Midbrain (tissue), 1 donor: ENCODE results near the gene AP1M1.
"Not testable (repeated sequence)": the region's sequence is repeated elsewhere in the genome, so short reads cannot be mapped to it uniquely, and the experiment has no call there.

Experiments
- DNase-seq: peaks from one replicate; lab custom pipeline; 2025; lab: John Stamatoyannopoulos, UW

Gene AP1M1

DNA sequence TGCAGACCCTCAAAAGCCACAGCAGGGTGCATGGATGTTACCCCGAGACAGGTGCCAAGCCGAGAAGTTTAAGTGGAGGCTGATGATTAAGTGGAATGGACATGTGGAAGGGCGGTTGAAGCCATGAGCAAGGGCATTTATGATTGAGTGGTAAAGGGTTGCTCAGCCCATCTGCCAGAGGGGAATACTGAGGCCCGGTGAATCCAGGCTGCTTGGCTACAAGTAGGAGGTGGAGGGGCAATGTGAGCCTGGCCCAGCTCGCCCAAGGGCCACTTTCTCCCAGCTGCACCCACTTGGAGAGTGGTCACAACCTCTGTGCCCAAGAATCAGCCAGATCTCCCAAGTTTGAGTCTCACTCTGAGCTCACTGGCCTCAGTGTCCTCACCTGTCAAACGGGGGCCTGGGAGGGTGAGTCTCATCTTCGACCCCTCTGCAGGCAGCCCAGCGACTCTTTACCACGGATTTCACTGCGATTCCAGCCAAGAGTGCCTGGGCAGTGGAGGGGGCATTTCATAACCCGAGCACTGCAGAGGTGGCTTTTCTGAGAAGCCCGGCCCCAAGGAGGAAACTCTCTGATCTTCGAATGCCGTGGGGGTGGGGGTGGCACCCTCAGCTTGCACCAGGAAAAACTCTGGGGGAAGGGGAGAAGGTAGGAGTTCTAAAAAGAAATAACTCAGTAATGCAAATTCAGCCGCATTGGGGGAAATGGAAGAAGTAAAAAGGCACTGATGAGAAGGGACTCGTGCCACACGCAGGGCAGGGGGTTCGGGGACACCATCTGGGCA is 64.1 kb downstream of the AP1M1 start:
- no peak for DNase-seq

DNA sequence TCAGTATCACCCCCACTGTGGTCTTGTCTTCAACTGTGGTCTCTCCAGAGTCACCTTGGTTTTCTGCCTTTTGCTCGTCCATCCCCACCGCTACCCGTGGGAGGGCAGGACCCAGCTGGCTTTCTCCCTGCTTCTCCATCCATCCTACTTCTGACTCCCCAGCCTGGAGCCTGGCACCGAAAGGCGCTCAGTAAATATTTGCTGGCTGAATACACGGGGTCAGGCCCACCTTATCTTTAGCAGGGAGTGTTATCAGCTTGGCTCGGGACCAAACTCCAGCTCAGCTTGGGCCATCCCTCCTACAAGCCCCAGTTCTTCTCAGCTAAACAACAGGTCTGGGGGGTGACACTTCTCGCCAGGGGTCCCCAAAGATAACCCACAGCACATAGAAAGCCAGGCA is 64.9 kb downstream of the AP1M1 start:
- DNase-seq: no peak

- no peak for DNase-seq
Measured at GRCh38 chr19:16263141-16263761, 65.5 kb downstream of the AP1M1 start.

DNA sequence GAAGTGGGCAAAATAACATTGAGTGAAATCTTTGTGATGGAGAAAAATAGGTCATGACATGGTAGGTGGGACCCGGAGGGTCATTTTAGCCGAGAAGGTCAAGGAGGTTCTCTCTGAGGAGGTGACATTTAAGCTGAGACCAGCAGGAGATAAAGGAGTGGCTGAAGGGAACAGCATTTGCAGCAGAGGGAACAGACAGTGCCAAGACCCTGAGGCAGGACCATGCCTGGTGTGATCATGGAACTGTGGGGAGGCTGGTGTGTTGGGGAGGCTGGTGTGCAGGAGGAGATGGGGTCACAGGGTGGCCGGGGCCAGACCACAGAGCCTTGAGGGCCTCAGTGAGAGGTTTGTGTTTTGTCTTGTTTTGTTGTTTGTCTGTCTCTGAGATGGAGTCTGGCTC is 67.5 kb downstream of the AP1M1 start:
- no peak for DNase-seq

DNA sequence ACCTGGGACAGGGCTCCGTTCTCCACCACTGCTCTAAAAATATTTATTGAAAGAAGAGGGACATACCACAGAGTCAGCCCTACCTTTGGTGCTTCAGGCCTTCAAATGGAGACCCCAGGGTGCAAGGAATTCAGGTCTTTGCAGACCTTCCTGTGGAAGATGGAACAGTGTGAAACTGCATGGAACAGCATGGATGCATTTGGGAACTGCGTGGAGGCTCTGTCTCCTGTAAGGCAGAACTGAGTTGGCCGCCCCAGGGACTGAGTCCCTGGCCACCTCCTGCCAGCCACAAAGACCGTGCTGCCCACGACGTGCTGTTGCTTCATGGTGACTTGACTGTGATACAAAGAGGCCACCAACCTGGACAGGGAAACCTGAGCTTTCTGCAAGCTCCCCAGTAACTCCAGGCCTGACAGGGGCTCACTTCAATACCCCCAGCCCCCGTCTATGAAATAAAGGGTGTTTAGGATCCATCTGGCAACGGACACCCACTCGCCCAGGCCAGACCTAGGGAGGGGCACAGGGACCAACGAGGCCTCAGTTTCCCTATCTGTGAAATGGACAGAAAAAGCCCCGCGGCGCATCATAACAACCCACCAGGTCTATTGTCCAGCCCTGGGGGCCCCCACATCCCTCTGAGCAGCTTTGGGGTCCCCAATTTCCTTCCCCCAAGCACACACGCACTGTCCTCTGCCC is 68.3 kb downstream of the AP1M1 start:
- no peak for DNase-seq

GRCh38 chr19:16266586-16266942 is 68.9 kb downstream of the AP1M1 start:
- no peak for DNase-seq

- DNase-seq: no peak
Measured at GRCh38 chr19:16268676-16269319, 71.1 kb downstream of the AP1M1 start.

- peak; percentile 32 for DNase-seq
Measured at GRCh38 chr19:16272945-16273344, 75.2 kb downstream of the AP1M1 start.

DNA sequence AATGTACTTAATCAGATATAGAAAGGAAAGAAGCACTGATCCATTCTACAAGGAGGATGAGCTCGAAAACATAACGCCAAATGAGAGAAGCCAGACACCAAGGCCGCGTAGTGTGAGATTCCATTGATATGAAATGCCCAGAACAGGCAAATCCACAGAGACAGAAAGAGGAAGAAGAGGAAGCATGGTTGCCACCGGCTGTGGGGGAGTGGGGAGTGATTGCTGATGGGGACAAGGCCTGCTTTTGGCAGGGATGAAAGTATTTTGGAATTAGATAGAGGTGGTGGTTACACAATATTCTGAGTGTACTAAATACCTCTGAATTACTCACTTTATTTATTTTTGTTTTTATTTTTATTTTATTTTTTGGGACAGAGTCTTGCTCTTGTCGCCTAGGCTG is 76.7 kb downstream of the AP1M1 start:
- no peak for DNase-seq

GRCh38 chr19:16280306-16280705 is 82.6 kb downstream of the AP1M1 start:
- no peak for DNase-seq

GRCh38 chr19:16281743-16282142 is 84.0 kb downstream of the AP1M1 start:
- no peak for DNase-seq

DNA sequence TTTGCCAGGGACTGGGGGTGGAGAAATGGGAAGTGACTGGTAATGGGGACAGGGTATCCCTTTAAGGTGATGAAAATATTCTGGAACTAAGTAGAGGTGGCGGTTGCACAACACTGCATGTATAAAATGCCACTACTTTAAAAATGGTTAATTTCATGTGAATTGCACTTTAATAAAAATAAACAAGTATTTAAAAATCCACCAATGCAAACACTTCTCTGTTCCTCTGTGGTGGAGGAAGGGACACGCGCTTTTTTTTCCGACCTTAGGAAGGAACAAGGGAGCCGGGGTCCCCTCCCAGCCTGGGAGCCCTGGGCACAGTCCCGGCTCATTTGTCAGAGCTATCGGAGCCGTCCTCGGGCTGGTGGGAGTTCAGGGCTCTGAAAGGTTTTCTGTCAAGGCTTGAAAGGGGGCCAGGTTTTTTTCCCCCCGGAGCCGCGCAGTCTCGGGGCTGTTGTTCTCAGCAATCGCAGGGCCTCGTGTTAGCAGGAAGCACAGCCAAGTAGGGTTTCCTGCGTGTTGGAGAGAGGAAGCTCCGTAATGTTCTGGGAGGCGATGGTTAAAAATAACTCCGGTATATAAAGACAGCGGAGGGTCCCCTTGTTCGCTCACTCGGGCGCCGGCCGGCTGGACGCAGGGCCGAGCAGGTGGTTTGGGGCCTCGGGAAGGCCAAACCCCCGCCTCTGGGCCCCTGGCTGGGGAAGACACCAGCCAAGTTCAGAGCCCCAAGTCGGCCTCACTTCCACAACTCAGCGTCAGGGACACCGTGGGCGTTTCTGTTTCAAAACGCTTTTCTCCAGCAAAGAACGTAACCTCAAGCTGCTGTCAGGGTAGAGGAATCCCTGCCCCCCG is 85.7 kb downstream of the AP1M1 start:
- peak; percentile 76 for DNase-seq

DNA sequence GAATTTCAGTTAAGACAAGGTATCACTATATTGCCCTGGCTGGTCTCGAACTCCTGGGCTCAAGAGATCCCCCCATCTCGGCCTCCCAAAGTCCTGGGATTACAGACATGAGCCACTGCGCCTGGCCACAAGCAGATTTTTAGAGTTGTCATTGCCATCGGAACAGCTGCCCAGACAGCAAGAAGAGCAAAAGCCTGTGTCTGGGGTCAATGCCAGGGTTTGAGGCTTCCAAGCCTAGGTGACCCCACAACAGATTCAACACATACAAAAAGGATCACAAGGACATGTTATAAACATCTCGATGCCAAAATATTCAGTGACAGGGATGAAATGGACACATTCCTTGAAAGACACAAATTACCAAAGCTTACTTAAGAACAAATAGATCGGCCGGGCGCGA is 86.8 kb downstream of the AP1M1 start:
- no peak for DNase-seq

DNA sequence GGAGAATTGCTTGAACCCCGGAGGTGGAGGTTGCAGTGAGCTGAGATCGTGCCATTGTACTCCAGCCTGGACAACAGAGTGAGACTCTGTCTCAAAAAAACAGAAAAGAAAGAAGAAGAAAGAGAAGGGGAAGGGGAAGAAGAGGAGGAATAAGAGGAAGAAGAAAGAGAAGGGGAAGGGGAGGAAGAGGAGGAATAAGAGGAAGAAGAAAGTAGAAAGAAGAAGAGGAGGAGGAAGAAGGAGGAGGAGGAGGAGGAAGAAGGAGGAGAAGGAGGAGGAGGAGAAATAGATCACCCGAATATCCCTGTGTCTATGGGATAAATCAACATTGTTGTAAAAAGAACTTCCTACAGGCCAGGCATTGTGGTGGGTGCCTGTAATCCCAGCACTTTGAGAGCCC is 87.4 kb downstream of the AP1M1 start:
- DNase-seq: not testable (repeated sequence)

DNA sequence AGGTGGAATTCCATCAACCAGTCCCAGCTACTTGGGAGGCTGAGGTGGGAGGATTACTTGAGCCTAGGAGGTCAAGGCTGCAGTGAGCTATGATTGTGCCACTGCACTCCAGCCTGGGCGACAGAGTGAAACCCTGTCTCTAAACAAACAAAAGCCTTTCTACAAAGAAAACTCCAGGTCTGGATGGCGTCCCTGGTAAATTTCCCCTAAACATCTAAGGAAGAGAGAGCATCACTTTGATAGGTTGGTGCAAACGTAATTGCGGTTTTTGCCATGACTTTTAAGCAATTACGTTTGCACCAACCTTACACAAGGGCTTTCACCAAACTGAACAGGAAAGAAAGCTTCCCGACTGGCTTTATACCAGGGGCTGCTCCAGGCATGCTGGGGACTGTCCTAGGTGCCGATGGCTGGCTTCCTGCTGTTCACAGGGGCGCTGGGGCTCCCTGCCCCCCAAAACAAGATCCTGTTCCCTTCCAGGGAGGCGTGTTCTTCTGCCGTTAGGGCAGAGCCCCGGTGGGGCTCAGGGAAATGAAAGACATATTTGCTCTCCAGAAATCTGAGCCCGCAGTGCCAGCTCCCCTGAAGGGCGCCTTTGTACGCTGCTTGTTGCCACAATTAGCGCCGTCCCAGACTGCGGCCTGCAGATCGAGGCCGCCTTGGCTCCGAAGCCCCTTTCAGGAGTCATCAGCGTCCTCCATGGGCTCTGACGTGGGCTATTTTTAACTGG is 88.2 kb downstream of the AP1M1 start:
- peak; percentile 9 for DNase-seq

- DNase-seq: no peak
Measured at GRCh38 chr19:16288544-16288943, 90.8 kb downstream of the AP1M1 start.

- DNase-seq: no peak
Measured at GRCh38 chr19:16289594-16289993, 91.9 kb downstream of the AP1M1 start.

DNA sequence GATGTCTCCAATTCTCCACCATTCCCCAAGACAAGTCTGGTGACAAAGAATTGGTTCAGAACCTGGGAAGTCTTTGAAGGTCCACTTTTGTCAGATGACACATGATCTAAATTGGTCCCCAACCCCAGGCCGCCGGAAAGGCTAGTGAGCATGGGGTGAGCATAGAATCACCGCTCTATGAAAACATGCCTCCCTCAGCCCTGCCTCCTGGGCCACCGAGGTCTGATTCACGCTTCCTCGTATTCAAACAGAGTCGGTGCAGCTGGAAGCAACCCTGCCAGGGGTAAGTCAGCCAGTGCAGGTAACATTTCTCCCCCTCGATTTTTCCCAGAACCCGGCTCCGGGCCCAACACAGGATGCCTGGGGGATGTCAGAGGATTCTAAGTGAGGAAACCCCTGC is 93.0 kb downstream of the AP1M1 start:
- no peak for DNase-seq

GRCh38 chr19:16293118-16294091 is 95.7 kb downstream of the AP1M1 start:
- no peak for DNase-seq

DNA sequence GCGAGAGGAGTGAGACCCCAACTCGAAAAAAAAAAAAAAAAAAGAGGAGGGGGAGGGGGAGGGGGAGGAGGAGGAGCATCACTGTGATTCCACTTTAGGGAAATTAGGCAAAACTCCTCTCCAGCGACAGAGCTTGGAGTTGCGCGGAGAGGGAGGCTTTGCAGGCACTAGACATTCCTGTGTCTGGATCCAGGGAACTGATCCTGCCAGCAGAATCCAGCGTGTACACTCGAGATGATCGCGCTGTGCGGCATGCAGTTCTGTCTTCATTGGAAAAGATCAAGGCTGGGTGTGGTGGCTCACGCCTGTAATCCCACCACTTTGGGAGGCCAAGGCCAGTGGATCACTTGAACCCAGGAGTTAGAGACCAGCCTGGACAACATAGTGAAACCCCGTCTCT is 97.3 kb downstream of the AP1M1 start:
- no peak for DNase-seq
